Activated CD4-positive, alpha-beta T cell treated with anti-CD3 and anti-CD28 coated beads, Interleukin-2, Interleukin-4, amounts not matched to agents 100 ng/mL and 50 ng/mL, durations not matched to agents 16 hours and 8 hours (primary cell): ENCODE data around the gene DENND6B.
"Not testable (repeated sequence)": the region's sequence is repeated elsewhere in the genome, so short reads cannot be mapped to it uniquely, and the experiment has no call there.

Source experiments
- DNase-seq: peaks from one replicate; pipeline ENCODE4 v3.0.0-alpha.2; 2020; ENCODE audit warnings: low spot score

Gene DENND6B

DNA sequence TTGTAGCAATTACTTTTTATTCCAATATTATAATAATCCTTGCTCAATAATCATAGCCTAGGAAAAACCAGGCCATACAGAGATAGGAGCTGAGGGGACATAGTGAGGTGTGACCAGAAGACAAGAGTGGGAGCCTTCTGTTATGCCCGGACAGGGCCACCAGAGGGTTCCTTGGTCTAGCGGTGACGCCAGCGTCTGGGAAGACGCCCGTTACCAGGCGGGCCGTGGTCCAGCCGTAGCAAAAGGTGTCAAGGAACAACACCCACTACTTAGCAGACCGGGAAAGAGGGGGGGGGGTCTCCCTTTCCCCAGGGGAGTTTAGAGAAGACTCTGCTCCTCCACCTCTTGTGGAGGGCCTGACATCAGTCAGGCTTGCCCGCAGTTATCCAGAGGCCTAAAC, 53.5 kb downstream of the DENND6B start:
- DNase-seq, result not testable (repeated sequence)

DNA sequence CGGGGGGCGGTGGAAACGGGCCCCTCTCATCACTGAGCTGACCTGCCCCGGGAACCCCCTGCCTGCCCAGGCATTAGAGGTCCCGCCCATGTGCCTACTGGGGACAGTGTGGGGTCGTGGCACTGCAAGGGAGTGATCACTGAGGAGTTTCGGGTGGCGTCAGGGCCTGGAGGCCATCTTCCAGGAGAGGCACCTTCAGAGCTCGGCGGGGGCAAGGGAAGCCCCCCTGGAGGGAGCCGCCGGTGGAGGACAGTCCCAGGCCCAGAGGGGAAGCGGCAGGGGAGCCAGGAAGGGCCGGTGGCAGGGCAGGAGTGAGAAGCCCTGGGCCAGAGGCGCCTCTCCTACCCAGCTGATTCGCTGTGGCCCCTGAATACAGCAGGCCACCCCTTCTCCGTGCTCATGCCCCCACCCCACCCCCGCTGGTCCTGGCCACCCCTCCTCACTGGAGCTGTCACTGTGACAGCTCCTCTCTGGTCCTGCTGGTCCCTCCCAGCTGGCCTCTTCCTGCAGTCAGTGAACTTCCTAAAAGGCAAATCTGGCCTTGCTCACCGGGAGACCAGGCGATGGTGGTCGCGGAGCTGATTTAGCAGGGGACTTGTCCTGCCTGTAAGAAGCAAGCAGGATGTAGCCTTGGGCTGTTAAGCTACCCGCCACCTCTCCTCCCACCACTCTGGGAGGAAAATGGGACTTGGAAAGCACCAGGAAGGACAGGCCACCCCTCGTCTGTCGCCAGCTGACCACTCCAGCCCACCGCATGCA, 54.6 kb downstream of the DENND6B start:
- no peak for DNase-seq

GRCh38 chr22:50271519-50271970, 55.3 kb downstream of the DENND6B start:
- peak; percentile 51 for DNase-seq

- peak; percentile 52 for DNase-seq
Measured at GRCh38 chr22:50270666-50271394, 56.0 kb downstream of the DENND6B start.

- DNase-seq, result peak; percentile 64
Measured at GRCh38 chr22:50269970-50270665, 56.7 kb downstream of the DENND6B start, which contains the start of gene MAPK11. Gene MAPK11 (minus strand): TSS chr22:50270380. CDS start chr22:50270292, 88 bp downstream.

DNA sequence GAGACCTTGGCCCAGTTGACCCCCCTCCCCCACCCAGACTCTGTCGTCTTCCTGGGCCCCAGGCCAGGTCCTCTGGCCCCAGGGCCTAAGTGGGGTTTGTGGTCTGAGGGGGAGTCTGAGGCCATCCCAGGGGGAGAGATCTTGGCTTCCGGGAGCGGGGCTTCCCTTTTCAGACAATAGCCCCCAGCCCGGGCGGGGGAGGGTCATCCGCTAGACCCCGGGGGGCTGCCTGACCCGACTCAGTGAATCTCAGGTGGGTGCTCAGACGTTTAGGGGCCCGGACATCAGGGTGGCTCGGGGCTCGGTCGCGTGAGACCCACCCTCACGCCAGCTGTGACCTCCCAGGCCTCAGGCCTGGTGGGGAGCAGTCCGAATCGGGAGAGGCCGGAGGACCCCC, 57.2 kb downstream of the DENND6B start:
- no peak for DNase-seq

- no peak for DNase-seq
Measured at GRCh38 chr22:50268655-50269113, 58.1 kb downstream of the DENND6B start.

- DNase-seq, result peak; percentile 52
Measured at GRCh38 chr22:50267591-50268390, 59.0 kb downstream of the DENND6B start.

- no peak for DNase-seq
Measured at GRCh38 chr22:50266994-50267393, 59.8 kb downstream of the DENND6B start.

- DNase-seq, result no peak
Measured at GRCh38 chr22:50264946-50265669, 61.7 kb downstream of the DENND6B start.

DNA sequence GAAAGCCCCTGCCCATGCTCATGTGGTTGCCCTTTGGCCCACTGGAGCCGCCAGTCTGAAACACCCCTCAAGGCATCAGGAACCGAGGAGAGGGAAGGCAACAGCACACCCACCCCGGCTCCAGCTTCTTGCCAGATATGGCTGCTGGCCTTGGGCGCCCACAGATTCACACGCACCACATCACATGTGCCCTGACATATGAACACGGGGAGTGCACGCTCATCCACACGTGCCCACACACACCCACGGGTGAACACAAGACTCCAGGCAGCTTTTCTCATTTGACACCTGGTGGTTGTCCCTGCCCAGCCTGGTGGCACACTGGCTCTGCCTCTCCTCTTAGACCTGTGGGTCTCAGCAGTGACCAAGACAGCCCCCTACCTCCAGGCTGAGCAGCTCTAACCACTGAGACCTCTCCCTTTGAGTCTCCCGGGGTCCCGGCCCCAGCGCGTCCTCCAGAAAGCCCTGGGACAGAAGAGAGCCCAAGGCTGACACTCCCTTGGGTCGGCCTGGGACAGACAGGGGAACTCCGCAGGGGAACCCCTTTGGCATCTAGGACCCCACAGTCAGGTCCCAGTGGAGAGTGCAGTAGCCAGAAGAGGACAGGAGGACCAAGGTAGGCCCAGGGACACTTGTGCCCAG, 62.6 kb downstream of the DENND6B start:
- no peak for DNase-seq

DNA sequence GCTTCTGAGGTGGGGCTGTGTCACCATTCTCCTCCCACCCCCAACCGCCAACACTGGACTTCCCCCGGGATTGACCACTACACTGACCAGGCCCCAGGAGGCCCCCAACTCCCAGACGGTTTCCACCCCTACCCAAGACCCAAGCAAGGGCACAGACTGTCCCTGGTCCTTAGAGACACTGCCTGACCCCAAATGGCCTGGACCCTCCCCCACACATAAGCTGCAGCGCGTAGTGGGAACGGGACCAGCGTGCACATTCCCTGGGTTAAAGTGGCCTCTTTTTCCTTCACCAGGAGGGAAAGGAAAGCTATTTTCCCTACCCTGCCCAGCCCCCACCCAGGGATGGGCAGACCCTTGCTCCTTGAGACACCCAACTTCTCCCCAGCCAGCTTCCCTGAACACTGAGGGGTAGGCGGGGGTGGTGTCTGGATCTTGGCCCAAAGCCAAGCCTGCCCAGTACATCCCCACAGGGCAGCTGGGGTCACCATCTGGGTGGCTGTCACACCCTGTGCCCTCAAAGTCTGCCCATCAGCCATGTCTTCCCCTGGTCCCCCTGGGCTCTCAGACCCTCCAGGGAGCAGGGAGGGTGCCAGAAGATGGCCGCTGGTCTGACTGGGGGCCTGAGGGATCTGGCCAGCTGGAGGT, 63.7 kb downstream of the DENND6B start:
- no peak for DNase-seq

DNA sequence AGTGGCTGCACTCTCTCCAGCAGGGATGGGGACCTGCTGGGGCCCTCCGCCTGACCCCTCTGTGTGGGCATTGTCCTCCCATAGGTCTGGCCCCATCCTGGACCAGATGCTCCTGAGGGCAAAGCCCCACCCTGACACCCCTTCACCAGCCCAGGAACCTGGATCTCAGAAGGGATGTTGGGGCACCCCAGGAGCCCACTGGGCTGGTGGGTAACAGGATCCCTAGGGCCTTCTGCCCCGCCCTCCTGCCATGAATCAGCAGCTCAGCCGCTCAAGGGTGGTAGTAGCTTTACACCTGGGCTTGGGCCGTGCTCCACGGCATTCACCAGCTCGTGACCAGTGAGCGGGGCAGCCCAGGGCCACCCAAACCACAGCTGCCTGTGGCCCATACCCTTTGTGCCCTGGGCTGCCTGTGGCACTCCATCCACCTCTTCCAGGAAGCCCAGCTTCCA, 64.3 kb downstream of the DENND6B start:
- no peak for DNase-seq

- DNase-seq, result no peak
Measured at GRCh38 chr22:50261615-50262459, 65.0 kb downstream of the DENND6B start, which contains the start of gene MAPK12. Gene MAPK12 (minus strand): TSS chr22:50261683. CDS start chr22:50261509, 174 bp downstream.

GRCh38 chr22:50260801-50261614, 65.8 kb downstream of the DENND6B start:
- DNase-seq, result peak; percentile 41

DNA sequence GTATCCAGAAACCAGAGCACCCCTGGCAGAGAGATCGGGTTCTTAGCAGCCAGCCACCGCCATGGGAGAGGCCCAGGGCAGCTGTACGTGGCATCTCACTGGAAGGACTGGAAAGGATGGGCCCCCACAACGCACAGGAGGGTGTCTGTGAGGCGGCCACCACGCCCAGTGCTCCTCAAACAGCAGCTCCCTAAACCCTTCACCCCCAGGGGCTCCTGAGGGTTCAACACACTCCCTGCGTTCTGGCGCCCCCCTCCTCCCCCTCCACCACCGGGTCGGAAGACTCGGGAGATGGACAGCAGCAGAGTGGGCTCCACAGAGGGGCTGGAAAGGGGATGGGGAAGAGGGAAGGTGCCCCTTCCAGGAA, 66.4 kb downstream of the DENND6B start:
- DNase-seq, result no peak

DNA sequence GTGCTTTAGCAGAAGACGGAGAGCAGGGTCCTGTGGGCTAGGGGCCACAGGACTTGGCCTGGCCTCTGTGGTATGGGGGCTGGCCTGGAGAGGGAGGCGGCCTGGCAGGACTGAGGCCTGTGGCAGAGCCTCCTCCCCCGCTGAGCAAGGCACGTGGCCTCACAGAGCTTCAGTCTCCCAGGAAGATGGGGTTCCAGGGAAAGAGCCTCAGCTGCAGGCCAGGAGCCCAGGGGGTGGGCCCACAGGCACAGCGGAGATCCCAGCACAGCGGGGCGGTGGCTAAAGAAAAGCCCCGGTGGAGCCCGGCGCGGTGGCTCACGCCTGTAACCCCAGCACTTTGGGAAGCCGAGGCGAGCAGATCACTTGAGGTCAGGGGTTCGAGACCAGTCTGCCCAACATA, 67.5 kb downstream of the DENND6B start:
- DNase-seq, result no peak
